NCI-H345 (cell line): ENCODE measurements around the gene ERO1B.
"Not testable (repeated sequence)": the region's sequence is repeated elsewhere in the genome, so short reads cannot be mapped to it uniquely, and the experiment has no call there.

Source experiments
- DNase-seq: peaks from one replicate; lab custom pipeline; 2025; lab: John Stamatoyannopoulos, UW

ERO1B gene, protein sequence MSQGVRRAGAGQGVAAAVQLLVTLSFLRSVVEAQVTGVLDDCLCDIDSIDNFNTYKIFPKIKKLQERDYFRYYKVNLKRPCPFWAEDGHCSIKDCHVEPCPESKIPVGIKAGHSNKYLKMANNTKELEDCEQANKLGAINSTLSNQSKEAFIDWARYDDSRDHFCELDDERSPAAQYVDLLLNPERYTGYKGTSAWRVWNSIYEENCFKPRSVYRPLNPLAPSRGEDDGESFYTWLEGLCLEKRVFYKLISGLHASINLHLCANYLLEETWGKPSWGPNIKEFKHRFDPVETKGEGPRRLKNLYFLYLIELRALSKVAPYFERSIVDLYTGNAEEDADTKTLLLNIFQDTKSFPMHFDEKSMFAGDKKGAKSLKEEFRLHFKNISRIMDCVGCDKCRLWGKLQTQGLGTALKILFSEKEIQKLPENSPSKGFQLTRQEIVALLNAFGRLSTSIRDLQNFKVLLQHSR

DNA sequence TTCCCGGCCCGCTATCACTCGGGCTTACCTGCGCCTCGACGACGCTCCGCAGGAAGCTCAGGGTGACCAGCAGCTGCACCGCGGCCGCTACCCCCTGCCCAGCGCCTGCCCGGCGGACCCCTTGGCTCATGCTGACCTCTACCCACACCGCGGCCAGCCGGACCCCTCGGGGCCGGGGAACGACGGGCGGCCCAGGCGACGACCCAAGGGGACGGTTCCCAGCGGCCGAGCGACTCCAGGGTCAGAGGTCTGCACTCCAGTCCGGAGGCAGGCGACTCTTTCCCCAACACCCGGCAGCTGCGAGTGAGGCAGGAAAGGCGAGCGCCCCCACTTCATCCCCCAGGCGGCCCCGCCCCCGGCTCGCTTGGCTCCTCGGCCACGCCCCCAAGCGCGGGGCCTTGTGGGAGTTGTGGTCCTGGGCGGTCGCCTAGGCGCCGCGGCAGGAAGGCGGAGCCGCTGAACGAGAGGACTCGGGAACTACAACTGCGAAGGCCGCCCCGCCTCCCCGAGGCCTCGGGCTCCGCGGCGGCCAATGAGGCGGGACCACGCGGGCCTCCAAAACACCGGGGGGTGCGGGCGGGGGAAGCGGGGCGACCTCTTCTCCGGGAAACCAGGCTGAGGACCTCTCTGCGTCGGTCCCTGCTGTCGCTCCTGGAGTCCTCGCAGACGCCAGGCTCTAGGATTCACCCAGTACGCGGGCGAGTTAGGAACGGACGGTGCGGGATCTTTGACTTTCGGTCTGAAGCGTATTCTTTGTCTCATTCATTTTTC, at the start of gene ERO1B:
Gene ERO1B (minus strand): TSS at position 305 of the 771 bp plus-strand sequence. CDS start 175 bp downstream, at position 130.
- peak; percentile 99 for DNase-seq

DNA sequence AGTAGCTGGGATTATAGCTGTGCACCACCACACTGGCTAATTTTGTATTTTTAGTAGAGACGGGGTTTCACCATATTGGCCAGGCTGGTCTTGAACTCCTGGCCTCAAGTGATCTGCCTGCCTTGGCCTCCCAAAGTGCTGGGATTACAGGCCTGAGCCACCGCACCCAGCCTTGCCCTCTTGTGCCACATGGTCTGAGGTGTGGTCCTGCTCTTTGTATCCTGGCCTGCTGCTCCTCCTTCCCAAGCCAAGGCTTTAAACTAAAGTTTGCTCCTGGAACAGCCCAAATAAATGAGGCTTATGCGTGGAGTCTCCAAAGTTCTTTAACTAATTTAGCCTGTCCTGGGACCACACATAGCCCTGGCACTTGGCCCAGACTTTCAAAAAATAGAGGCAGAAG, 49.7 kb upstream of the ERO1B start:
- DNase-seq: not testable (repeated sequence)

DNA sequence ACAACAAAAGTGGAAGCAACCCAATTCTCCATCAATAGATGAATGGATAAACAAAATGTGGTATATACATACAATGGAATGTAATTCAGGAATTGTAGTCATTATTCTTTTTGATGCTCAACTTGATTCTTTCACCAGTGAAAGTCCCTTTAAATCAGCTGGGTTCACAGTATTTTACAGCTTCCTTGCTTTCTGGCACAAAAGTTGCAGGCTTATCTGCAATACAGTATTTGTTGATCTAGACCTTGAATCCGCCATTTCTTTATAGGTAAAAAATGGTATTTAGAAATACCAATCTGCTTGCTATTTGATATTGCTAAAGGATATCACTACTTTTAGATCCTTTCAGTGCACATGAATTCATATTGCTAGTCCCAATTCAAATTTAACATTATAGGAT, 44.7 kb upstream of the ERO1B start:
- DNase-seq: no peak

DNA sequence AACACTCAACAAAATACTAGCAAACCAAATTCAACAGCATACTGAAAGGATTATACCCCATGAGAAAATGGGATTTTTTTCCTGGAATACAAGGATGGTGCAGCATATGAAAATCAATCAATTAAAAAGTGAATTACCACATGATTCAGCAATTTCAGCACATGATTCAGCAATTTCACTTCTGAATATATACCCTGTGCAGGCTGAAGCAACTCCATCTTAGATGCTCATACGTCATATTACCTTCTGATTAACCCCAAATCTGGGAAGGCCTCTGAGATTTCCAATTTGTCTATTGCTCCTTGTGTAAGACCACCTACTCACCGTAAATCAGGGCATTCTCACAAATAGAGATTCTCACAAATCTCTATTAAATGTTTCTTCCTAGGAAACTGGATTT, 43.8 kb upstream of the ERO1B start:
- DNase-seq: no peak

DNA sequence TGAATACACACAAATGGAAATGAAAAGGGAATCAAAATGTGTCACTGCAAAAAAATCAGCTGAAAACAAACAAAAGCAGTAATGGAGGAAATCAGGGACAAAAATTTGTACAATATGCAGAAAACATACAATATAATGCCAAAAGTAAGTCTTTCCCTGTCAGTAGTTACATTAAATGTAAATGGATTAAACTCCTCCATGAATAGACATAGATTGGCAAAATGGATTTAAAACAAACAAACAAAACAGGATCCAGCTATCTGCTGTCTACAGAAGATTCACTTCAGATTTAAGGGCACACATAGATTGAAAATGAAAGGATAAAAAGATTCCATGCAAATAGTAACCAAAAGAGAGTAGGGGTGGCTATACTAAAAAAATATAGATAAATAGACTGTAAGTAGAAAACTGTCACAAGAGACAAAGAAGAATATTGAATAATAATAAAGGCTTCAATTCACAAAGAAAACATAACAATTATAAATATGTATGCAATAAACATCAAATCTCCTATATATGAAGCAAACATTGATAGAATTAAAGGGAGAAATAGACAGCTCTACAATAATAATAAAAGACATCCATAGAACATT, 42.2 kb upstream of the ERO1B start:
- DNase-seq: no peak

DNA sequence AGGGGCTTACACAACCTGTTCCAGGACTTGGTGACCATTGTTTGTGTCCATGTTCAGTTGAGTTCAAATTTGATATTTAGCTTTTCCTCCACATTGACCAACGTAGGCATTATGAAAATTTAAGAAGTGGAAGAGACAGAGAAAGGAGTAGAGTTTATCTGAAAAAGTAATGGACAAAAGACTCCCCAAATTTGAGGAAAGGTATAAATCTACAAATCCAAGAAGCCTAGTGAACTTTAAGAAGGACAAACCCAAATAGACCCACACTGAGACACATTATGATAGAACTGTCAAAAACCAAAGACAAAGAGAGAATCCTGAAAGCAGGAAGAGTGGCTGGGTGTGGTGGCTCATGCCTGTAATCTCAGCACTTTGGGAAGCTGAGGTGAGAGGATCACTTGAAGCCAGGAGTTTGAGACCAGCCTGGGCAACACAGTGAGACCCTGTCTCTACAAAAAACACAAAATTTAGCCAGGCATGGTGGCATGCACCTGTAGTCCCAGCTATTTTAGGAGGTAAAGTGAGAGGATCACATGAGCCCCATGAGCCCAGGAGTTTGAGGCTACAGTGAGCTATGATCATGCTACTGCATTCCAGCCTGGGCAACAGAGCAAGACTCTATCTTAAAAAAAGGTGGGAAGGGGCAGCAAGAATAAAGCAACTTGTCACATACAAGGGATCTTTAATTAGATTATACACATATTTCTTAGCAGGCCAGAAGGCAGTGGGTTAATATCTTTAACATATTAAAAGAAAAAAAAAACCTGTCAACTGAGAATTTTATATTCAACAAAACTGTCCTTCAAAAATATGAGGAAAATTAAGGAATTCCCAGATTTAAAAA, 41.0 kb upstream of the ERO1B start:
- no peak for DNase-seq

DNA sequence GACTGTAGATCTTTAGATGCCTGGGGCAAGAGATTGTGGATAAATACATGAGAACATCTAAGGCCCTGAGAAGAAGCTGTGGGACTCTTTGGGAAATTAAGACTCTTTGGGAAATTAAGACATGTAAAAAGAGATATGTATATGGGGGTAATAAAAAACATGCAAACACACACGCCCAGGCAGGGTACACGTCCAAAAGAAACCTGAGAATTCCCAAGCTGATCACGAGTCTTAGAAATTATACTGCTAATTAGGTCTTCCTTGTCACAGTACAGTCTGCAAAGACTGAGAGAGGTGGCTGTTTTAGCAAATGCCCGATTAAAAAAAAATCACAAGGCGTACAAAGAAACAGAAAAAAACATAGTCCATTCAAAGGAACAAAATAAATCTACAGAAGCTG, 39.3 kb upstream of the ERO1B start:
- DNase-seq: no peak

DNA sequence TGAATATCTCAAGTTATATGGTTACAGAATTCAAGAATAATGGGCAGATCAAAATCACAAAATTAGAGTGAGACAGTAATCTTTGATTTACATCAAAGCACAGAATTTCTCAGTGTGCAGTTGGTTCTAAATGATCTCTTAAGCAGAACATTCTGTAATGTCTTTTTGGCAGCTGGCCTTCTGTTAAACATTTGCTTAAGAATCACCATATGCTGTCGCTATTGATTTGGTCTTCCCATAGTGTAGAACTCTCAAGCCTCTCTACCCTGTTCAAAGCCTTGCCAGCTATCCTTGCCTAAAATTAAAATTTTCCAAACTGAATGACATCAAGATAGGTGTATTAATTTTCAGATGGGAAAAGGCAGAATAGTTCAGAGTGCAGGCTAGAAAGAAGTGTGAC, 38.9 kb upstream of the ERO1B start:
- DNase-seq: no peak

DNA sequence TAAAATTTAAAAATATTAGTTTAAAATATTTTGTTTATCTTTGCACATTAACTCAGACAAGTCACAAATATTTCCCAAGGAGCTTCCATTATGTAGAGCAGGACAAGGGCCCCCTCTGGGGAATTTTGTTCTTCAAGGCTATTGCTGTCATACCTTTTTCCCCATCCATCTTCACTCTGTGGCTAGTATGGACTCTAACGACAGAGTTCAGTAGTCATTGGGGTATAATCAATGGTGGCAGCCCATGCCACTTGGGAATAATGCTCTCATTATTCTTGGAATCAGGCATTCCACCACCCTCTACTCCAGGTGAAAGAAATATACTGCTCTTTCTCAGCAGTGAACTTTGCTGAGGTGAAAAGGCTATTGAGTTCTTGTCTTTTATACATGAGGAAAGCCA, 38.5 kb upstream of the ERO1B start:
- DNase-seq: no peak

DNA sequence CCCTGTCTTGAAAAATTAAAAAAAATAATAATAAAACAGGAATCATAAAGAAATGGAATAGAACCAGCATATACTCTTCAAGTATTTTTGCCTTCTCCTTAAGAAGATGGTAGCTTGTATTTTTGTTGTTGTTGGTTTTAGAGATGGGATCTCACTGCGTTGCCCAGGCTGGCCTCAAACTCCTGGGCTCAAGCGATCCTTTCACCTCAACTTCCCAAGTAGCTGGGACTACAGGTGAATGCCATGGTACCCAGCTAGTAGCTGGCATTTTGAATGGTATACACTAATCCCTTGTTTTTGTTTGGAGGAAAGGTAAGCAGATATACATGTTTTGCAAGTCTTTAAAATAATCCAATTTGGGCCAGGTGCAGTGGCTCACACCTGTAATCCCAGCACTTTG, 34.7 kb upstream of the ERO1B start:
- no peak for DNase-seq

DNA sequence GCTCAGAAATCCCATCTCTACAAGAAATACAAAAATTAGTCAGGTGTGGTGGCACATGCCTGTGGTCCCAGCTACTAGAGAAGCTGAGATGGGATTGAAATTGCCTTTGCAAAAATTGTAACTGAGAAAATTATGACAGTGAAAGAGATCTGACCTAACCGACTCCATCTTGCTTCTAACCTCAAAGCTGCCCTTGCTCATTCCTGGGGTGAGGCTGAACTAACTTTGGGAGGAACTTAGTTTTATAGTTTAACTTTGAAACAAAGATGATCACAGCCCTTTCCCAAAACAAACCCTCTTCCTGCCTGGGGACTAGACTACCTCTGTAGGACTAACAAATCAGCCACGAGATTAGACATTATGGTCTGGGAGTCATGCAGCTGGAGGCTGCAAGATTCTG, 33.8 kb upstream of the ERO1B start:
- no peak for DNase-seq

DNA sequence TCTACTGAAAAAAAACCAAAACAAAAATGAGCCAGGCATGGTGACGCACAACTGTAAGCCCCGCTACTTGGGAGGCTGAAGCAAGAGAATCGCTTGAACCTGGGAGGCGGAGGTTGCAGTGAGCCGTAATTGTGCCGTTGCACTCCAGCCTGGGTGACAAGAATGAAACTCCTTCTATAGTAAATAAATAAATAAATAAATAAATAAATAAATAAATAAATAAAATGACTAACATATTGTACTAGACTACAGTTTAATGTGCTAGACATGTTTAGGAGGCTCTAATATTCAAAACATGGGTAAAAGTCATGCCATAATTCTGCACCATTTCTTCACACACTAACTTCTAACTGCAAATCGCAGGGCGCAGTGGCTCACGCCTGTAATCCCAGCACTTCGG, 33.3 kb upstream of the ERO1B start:
- DNase-seq: no peak

DNA sequence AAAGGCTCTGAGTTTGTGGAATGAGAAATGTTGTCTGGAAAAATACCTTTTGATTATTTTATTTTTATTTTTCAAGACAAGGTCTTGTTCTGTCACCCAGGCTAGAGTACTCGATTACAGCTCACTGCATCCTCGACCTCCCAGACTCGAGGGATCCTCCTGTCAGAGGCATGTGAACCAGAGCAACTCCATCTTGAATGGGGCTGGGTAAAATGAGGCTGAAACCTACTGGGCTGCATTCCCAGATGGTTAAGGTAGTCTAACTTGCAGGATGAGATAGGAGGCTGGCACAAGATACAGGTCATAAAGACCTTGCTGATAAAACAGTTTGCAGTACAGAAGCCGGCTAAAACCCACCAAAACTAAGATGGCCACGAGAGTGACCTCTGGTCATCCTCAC, 32.3 kb upstream of the ERO1B start:
- not testable (repeated sequence) for DNase-seq

DNA sequence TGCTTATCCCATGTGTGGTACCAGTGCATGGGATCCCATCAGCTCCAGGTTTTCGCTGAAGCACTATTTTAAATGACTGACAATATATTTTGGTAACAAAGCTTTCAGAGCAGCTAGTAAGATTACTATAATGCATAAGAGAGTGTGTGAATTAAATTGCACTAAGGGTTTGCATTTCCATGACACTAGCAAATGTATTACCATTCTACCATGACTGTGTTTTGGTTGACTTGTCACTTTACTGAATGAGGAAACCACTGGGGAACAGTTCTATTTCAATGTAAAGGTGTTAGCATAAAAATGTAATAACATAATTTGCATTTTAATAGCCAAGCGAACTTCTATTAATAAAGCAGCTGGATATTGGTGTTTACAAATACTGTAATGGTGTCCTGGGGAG, 31.7 kb upstream of the ERO1B start:
- DNase-seq: no peak

DNA sequence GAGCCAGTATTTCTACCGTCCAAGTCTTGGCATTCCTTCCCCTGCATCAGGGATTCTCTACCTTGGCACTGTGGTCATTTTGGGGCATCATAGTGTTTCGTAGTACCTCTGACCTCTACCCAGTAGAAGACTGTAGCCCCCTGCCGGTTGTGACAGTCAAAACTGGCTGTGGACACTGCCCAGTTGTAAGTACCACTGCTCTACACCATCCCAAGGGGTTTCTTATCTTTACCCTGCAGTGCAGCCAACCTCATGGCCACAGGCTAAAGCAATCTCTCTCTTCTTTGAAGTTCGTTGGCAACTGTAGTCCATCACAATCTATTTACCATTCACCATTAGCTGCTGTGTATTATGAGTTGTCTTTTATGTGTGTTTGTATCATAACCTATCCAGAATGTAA, 29.3 kb upstream of the ERO1B start:
- DNase-seq: no peak

DNA sequence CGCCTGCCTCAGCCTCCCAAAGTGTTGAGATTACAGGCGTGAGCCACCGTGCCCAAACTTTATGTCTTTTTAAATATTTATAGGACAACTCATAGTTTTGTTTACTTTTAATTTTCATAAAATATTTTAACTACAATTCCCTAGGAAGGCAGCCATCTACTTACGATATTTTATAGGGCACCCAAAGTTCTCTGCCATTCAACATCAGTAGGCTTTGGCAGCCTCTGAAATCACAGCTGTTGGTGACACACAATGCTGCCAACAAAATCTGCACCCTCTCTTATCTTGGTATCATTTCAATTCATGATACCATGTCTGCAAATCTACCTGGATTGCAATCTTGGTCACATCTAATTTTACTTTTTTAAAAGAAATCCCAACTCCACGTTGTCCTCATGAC, 27.1 kb upstream of the ERO1B start:
- no peak for DNase-seq

DNA sequence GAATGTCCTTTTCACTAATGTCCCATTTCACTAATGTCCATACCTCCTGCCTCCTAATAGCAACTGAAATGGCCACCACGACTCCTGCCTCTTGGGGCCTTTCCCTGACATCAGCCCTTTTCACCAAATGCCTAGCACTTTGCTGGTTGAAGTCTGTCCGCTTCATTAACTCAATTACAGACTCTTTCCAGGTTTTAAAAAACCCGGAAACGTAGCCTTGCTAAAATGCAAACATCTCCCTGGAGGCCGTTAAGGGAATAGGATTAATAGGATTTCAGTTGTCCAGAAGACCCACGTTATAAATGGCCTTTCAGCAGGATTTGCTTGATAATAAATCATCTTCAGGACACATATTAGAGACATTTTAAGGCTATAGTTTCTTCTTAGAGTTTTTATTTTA, 25.7 kb upstream of the ERO1B start:
- no peak for DNase-seq

DNA sequence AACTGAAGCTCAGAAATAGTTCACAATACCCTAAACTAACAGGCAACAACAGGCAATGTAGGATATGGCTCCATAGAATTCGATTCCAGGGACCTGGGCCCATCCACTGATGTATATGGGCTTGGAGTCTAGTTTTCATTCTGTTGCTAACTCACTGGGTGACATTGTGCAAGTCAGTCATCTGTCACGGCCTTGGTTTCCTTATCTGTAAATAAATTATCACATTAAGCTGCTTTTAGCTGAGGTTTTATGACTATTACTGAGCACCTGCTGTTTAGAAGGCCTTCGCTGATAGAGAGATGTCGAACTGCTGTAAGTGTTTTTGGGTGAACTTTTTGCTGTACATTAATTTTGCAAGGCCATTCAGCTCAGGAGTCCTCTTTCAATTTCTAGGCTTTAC, 22.9 kb upstream of the ERO1B start:
- no peak for DNase-seq

DNA sequence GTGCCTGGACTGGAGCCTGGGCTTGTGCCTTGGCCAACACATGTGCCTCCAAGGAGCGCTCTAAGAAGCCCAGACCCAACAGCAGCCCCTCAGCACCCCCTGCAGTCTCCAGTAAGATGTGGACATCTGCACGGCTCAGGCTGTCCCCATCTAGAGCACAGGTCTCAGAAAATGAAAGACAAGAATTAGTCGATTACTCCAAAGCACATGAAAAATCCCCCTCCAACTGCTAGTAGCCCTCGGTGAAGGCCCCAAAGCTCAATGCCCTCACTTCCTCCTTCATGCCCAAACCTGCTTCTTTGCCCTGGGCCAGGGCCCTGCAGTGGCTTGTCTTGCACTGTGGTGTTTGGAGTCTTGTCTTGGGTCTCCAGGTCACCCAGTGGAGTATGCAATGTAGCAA, 21.9 kb upstream of the ERO1B start:
- no peak for DNase-seq

DNA sequence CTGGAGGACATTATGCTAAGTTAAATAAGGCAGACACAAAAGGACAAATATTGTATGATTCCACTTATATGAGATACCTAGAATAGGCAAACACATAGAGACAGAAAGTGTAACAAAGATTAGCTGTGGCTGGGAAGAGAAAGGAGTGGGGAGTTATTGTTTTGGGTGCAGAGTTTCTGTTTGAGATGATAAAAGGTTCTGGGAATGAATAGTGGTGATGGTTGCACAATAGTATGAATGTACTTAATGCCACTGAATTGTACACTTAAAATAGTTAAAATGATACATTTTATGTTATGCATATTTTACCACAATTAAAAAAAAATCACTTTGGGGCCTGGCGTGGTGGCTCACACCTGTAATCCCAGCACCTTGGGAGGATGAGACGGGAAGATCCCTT, 21.2 kb upstream of the ERO1B start:
- DNase-seq: no peak

DNA sequence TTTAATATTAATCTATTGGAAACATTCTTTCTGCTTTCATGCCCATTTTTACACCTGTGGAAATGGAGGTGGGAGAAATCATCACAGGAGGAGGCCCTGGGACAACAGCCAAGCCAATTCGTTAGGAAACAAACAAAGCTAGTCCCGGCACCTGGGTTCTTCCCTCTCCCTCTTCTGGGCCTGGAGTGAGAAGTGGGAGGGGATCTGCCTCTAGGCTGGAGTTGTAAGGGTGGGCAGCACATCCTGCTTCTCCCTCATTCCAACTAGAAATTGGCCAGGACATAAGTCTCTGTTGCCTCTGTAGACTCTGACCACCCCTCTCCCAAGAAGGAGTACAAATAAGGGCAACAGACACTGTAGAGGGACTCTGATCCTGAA, 20.2 kb upstream of the ERO1B start:
- peak; percentile 70 for DNase-seq
